Left ventricle myocardium inferior (tissue), 1 donor: ENCODE results near the gene DOK7. TPM values are rescaled to one million over a fixed set of nuclear protein-coding genes. Genes with fewer than 3 reads are reported as not detected.

Experiments used
- DNase-seq: peaks from one replicate; pipeline ENCODE4 v3.0.0-alpha.2; 2020
- H3K27ac ChIP-seq: fragments of 200-600 bp; replicated peaks from 2 replicates; pipeline ENCODE4 v1.8.0; 2021
- H3K27me3 ChIP-seq: fragments of 200-600 bp; 2 replicates; pipeline ENCODE4 v1.8.0; 2021; ENCODE audit warnings: low read depth
- H3K36me3 ChIP-seq: fragments of 200-600 bp; 2 replicates; pipeline ENCODE4 v1.8.0; 2021
- H3K4me1 ChIP-seq: fragments of 200-600 bp; 2 replicates; pipeline ENCODE4 v1.8.0; 2021
- H3K4me3 ChIP-seq: fragments of 200-600 bp; 2 replicates; pipeline ENCODE4 v1.8.0; 2021; ENCODE audit warnings: mild to moderate bottlenecking, moderate library complexity
- H3K9me3 ChIP-seq: fragments of 200-600 bp; replicated peaks from 2 replicates; pipeline ENCODE4 v1.8.0; 2021
- intact Hi-C: fragments of 100-400 bp; cut with micrococcal nuclease; formaldehyde crosslinking; loops from one replicate; pipeline ENCODE4 v1.11.0; 2022
- total RNA-seq: library from RNA; stranded (reverse); fragmentation: NEBNext Ultra II Directional; extraction: Animal tissue kit (Norgen Biotek cat#: 25700); gene quantifications from one replicate; pipeline ENCODE4 v1.2.1, GENCODE V29; 2021
- TF ChIP-seq, protein P1 (sequence below): fragments of 200-600 bp; IDR thresholded peaks from 2 replicates; pipeline ENCODE4 v1.8.0; 2021; ENCODE audit warnings: antibody characterized with exemption, mild to moderate bottlenecking, borderline replicate concordance
- donor health status: DM: no; HTN: yes; CAD: no; lungs with severe emphysema.

DOK7 gene
- total RNA-seq, 1 donor from 2014 or later, result 46.7 TPM

DNA sequence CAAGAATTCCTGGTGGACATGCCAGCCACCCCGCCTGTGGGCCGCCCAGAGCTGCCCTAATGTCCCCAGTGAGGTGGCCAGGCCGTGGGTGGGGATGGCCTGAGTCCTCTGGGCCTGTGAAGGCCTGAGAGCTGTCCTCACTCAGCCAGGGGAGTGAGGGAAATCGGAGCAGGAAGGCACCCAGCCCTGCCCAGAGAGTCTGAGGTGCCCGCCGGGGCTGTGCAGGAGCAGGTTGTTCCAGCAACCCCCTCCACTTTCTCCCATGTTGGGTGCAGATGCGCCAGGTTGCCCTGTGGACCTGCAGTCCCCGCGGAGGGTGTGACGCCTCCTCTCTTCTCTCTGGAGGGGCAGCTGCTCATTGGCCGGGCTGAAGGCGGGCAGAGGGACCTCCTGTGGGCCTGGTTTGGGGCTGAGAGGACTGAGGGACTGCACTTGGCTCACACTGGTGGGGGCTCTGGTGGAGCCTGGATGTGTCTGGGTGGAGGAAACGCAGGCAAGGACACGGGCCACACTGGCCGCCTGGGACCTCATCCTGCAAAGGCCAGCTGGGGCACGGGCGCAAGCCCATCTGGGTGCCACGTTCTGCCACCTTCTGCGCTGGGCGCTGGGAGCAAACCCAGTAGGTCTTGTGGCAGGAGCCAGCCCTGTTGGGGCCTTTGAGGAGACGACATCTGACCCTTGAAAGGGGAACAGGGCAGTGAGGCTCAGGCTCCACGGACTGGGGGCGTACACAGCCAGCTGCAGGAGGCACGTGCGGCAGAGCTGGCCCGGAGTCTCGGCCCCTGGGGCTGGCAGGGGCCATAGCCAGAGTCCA lies 14.0 kb downstream of the DOK7 start:
- Histone ChIP-seq H3K36me3 (peaks cover 6% of the 10 kb centered on the region), H3K27me3 (peaks cover 38% of the 10 kb centered on the region), H3K4me1 (peaks cover 64% of the 10 kb centered on the region), H3K9me3 (no peaks in the 10 kb centered on the region), H3K4me3 (no peak overlapping the region), H3K27ac (no peak overlapping the region)
- intact Hi-C loops, result no loop called here
- TF ChIP-seq, protein P1, sequence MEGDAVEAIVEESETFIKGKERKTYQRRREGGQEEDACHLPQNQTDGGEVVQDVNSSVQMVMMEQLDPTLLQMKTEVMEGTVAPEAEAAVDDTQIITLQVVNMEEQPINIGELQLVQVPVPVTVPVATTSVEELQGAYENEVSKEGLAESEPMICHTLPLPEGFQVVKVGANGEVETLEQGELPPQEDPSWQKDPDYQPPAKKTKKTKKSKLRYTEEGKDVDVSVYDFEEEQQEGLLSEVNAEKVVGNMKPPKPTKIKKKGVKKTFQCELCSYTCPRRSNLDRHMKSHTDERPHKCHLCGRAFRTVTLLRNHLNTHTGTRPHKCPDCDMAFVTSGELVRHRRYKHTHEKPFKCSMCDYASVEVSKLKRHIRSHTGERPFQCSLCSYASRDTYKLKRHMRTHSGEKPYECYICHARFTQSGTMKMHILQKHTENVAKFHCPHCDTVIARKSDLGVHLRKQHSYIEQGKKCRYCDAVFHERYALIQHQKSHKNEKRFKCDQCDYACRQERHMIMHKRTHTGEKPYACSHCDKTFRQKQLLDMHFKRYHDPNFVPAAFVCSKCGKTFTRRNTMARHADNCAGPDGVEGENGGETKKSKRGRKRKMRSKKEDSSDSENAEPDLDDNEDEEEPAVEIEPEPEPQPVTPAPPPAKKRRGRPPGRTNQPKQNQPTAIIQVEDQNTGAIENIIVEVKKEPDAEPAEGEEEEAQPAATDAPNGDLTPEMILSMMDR, result no peak
- peak; percentile 12 for DNase-seq

DNA sequence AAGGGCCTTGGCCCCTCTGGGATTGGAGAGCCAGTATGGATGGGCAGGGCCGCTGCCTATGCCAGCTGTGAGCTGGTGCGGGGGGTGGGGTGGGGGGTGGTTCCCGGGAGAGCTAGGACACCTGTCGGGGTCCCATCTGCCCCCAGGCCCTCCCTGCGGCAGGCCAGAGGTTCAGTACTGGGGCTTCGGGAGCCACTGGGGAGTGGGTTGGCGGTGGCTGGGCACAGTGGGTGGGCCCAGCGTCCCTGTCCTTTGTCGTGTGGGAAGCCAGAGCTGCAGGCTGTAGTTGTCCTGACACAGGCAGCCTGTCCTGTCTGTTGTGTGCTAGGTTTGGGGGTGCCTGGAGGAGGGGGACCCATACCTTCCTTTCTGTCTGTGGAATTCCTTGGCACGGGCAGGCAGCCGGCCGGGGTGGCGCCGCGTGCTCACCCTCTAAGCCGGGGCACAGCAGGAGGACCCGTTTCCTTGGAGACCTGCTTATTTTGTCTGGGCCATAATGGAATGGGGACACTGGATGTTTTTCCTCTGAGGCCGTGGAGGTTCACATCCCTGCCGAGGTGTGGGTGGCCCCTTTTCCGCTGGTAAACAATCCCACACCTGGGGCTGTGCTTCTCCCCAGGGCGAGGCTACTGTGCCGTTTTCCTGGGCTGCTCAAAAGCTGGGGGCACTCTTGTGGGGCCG lies 14.8 kb downstream of the DOK7 start:
- peaks cover 6% of the 10 kb centered on the region for H3K36me3 ChIP-seq
- no peak overlapping the region for H3K27ac ChIP-seq
- intact Hi-C loops, result no loop called here
- DNase-seq, result no peak
- peaks cover 37% of the 10 kb centered on the region for H3K27me3 ChIP-seq
- H3K9me3 ChIP-seq, result no peaks in the 10 kb centered on the region
- peaks cover 64% of the 10 kb centered on the region for H3K4me1 ChIP-seq
- TF ChIP-seq, protein P1, result no peak
- no peak overlapping the region for H3K4me3 ChIP-seq

DNA sequence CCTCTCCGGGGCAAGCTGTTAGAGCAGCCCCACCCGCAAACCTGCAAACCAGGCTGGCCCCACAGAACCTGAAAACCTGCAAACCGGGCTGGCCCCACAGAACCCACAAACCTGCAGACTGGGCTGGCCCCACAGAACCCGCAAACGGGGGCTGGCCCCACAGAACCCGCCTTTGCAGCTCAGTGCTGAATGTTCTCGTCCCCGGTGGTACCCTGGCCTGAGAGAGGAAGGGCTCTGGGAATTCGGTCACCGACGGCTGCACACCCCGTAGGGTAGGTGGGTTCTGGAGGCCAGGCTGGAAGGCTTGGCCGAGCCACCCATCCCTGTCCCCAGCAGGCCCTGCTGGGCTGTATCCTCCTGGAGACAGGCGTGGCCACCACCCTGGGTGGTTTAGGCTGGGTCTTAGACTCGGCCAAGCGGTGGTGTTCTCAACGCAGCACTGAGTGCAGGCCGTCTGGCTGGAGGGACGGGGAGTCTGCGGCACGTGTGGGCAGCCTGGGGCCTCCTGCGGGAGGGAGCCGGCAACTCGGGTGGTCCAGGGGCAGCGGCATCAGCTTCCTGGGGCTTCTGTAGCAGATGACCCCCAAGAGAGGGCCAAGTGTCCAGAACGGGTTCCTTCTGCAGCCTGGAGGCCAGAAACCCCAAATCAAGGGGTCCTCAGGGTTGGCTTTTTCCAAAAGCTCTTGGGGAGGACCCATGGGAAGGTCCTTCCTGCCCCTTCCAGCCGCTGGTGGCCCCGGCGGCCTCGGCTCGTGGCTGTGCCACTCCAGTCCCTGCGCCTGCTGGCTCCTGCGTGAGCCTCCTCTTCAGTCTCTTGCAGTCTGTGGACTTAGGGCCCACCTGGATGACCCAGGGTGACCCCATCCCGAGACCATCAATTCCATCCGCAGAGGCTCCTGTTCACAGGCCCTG lies 15.6 kb downstream of the DOK7 start:
- Histone ChIP-seq H3K27ac (peak overlapping the region; percentile 96), H3K36me3 (peaks cover 6% of the 10 kb centered on the region), H3K4me1 (peaks cover 58% of the 10 kb centered on the region), H3K27me3 (peaks cover 42% of the 10 kb centered on the region), H3K9me3 (no peaks in the 10 kb centered on the region), H3K4me3 (no peak overlapping the region)
- intact Hi-C loops, result no loop called here
- TF ChIP-seq, protein P1, result no peak
- DNase-seq, result no peak

DNA sequence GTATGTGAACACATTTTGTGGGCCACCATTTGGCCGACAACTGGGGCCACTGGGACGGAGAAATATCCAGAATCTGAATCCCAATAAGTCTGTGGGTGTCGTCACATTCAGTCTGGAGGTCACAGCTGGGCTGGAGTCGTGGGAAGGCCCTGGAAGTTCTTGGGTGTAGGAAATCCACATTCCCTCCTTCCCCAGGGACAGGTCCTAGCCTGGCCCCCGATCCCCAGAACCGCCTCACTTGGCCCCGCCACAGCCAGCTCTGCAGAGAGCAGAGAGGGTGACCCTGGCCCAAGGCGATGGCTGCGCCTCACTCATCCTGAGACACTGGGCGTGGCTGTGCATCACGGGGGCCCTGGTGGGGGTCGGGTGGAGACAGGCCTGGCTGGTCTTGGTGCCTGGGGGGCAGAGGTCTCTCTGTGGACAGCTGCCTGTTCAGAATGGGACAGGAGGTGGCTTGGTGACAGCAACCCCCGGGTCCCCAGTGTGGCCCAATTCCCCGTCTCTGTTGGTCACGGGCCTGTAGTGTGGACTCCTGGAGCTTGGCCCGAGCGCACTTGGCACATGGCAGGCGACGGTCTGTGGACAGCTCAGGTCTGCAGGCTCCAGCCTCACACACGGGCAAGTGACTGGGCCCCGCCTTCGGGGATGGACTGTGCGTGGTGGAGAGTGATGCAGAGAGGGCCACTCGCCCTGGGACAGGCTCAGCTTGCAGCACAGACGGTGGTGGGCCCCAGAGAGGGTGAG lies 16.4 kb downstream of the DOK7 start:
- intact Hi-C loops, result no loop called here
- H3K27me3 ChIP-seq, result peaks cover 47% of the 10 kb centered on the region
- H3K4me1 ChIP-seq, result peaks cover 56% of the 10 kb centered on the region
- peaks cover 6% of the 10 kb centered on the region for H3K36me3 ChIP-seq
- no peaks in the 10 kb centered on the region for H3K9me3 ChIP-seq
- TF ChIP-seq, protein P1, result no peak
- H3K4me3 ChIP-seq, result no peak overlapping the region
- DNase-seq, result peak; percentile 56
- peak overlapping the region; percentile 96 for H3K27ac ChIP-seq
